GM11168 (cell line): ENCODE data around the gene NDUFB1.

Experiments used
- in situ Hi-C: fragments of 300-500 bp; cut with MboI; formaldehyde crosslinking; loops from one replicate; pipeline ENCODE4 v1.12.0; 2022; ENCODE audit warnings: low sequenced_read_pairs; ENCODE audit not compliant: unreplicated experiment

NDUFB1 gene

GRCh38 chr14:92121670-92122350 is at the start of gene NDUFB1, which contains the start of gene CPSF2:
Gene NDUFB1, minus strand, starts transcription at chr14:92121706. Its CDS starts 4,069 bp downstream, at chr14:92117637.
Gene CPSF2, plus strand, starts transcription at chr14:92121969. Its CDS starts 9,016 bp downstream, at chr14:92130985.
- in situ Hi-C loops, result no loop called here

- in situ Hi-C loops, result no loop called here
Observed at GRCh38 chr14:92164958-92165357, 43.5 kb upstream of the NDUFB1 start.

- in situ Hi-C loops, result no loop called here
Observed at GRCh38 chr14:92161521-92161920, 40.0 kb upstream of the NDUFB1 start.

- in situ Hi-C loops, result no loop called here
Observed at GRCh38 chr14:92160619-92161018, 39.1 kb upstream of the NDUFB1 start.

- in situ Hi-C loops, result no loop called here
Observed at GRCh38 chr14:92154283-92154942, 32.9 kb upstream of the NDUFB1 start.

GRCh38 chr14:92153581-92153980 is 32.1 kb upstream of the NDUFB1 start:
- in situ Hi-C loops, result no loop called here

GRCh38 chr14:92144708-92145107 is 23.2 kb upstream of the NDUFB1 start:
- in situ Hi-C loops, result loop anchor here (25.0 kb wide), 2 partner anchors 318 to 543 kb away; no protein-coding TSS in a partner anchor

GRCh38 chr14:92143962-92144361 is 22.5 kb upstream of the NDUFB1 start:
- in situ Hi-C loops, result loop anchor here (25.0 kb wide), 2 partner anchors 318 to 543 kb away; no protein-coding TSS in a partner anchor

GRCh38 chr14:92143309-92143708 is 21.8 kb upstream of the NDUFB1 start:
- in situ Hi-C loops, result loop anchor here (25.0 kb wide), 2 partner anchors 319 to 544 kb away; no protein-coding TSS in a partner anchor

GRCh38 chr14:92135269-92135668 is 13.8 kb upstream of the NDUFB1 start:
- in situ Hi-C loops, result loop anchor here (25.0 kb wide), 2 partner anchors 327 to 552 kb away; no protein-coding TSS in a partner anchor

GRCh38 chr14:92134456-92134855 is 12.9 kb upstream of the NDUFB1 start:
- in situ Hi-C loops, result loop anchor here (25.0 kb wide), 2 partner anchors 328 to 553 kb away; no protein-coding TSS in a partner anchor

- in situ Hi-C loops, result no loop called here
Observed at GRCh38 chr14:92122761-92123160, 1.3 kb upstream of the NDUFB1 start.

- in situ Hi-C loops, result no loop called here
Observed at GRCh38 chr14:92122351-92122677, 808 bp upstream of the NDUFB1 start.

GRCh38 chr14:92121207-92121669 is 268 bp downstream of the NDUFB1 start:
- in situ Hi-C loops, result no loop called here

GRCh38 chr14:92109490-92109889 is 12.0 kb downstream of the NDUFB1 start:
- in situ Hi-C loops, result no loop called here

GRCh38 chr14:92108345-92109254 is 12.9 kb downstream of the NDUFB1 start:
- in situ Hi-C loops, result no loop called here

GRCh38 chr14:92106143-92106926 is 15.2 kb downstream of the NDUFB1 start, which contains the start of gene ATXN3:
Gene ATXN3, minus strand, starts transcription at chr14:92106582. Its CDS starts 30 bp downstream, at chr14:92106552.
- in situ Hi-C loops, result no loop called here

- in situ Hi-C loops, result no loop called here
Observed at GRCh38 chr14:92105893-92106142, 15.7 kb downstream of the NDUFB1 start.

- in situ Hi-C loops, result no loop called here
Observed at GRCh38 chr14:92105073-92105892, 16.2 kb downstream of the NDUFB1 start.
